GM23248 (cell line): ENCODE results near the gene NCOA6. TPM values are rescaled to one million over a fixed set of nuclear protein-coding genes. Genes with fewer than 3 reads are reported as not detected.

Experiments used
- DNase-seq: peaks from one replicate; pipeline ENCODE4 v3.0.0-alpha.2; 2015
- H2AFZ ChIP-seq: fragments of 200-600 bp; sonication (generic); 2 replicates; pipeline ENCODE4 v1.6.1; 2016; ENCODE audit warnings: antibody characterized with exemption
- H3F3A ChIP-seq: fragments of 200-600 bp; sonication (generic); 2 replicates; pipeline ENCODE4 v1.6.1; 2016; ENCODE audit warnings: mild to moderate bottlenecking, antibody characterized with exemption, mixed run types; ENCODE audit not compliant: insufficient read depth
- H3K27ac ChIP-seq: fragments of 200-600 bp; sonication (generic); 2 replicates; pipeline ENCODE4 v1.5.1; 2016; ENCODE audit warnings: mild to moderate bottlenecking
- H3K27me3 ChIP-seq: fragments of 200-600 bp; sonication (generic); replicated peaks from 2 replicates; pipeline ENCODE4 v1.6.1; 2016; ENCODE audit warnings: mild to moderate bottlenecking; ENCODE audit not compliant: insufficient read depth
- H3K36me3 ChIP-seq: fragments of 200-600 bp; sonication (generic); 2 replicates; pipeline ENCODE4 v1.6.1; 2016; ENCODE audit warnings: low read depth, mild to moderate bottlenecking
- H3K4me1 ChIP-seq: fragments of 200-600 bp; sonication (generic); 2 replicates; pipeline ENCODE4 v1.6.1; 2016; ENCODE audit warnings: mild to moderate bottlenecking; ENCODE audit not compliant: insufficient read depth
- H3K4me2 ChIP-seq: fragments of 200-600 bp; sonication (generic); one replicate; pipeline ENCODE4 v1.6.1; 2016; ENCODE audit warnings: mild to moderate bottlenecking; ENCODE audit not compliant: unreplicated experiment
- H3K4me3 ChIP-seq: fragments of 200-600 bp; sonication (generic); 2 replicates; pipeline ENCODE4 v1.5.1; 2016; ENCODE audit warnings: mild to moderate bottlenecking
- H3K79me2 ChIP-seq: fragments of 200-600 bp; sonication (generic); 2 replicates; pipeline ENCODE4 v1.6.1; 2016; ENCODE audit warnings: mild to moderate bottlenecking; ENCODE audit not compliant: insufficient read depth
- H3K9ac ChIP-seq: fragments of 200-600 bp; sonication (generic); 2 replicates; pipeline ENCODE4 v1.6.1; 2016; ENCODE audit warnings: mild to moderate bottlenecking
- H3K9me2 ChIP-seq: fragments of 200-600 bp; sonication (generic); 2 replicates; pipeline ENCODE4 v1.6.1; 2016; ENCODE audit warnings: mixed run types, mild to moderate bottlenecking, moderate library complexity; ENCODE audit not compliant: insufficient read depth
- H3K9me3 ChIP-seq: fragments of 200-600 bp; sonication (generic); one replicate; pipeline ENCODE4 v1.6.1; 2017; ENCODE audit warnings: low read depth
- H4K20me1 ChIP-seq: fragments of 200-600 bp; sonication (generic); 2 replicates; pipeline ENCODE4 v1.6.0; 2016; ENCODE audit not compliant: insufficient read depth
- EZH2 ChIP-seq: fragments of 200-600 bp; sonication (generic); IDR thresholded peaks from 2 replicates; pipeline ENCODE4 v1.6.1; 2018; ENCODE audit warnings: antibody characterized with exemption, mild to moderate bottlenecking; ENCODE audit not compliant: insufficient read depth, poor library complexity, severe bottlenecking
- EZH2phosphoT487 ChIP-seq: fragments of 200-600 bp; sonication (generic); IDR thresholded peaks from 2 replicates; pipeline ENCODE4 v1.6.1; 2018; ENCODE audit warnings: antibody characterized with exemption, moderate library complexity, mild to moderate bottlenecking, low read depth; ENCODE audit not compliant: insufficient read depth
- WGBS, 2 experiments: methylation state at CpG; one replicate each; pipeline ENCODE4 v1.1.6; 2015 to 2017; ENCODE audit warnings: low lambda C conversion rate in 2 of 2, low coverage in 1 of 2; ENCODE audit errors: missing lambda C conversion rate in 2 of 2; 5-methylcytosine and 5-hydroxymethylcytosine counted together
- in situ Hi-C: fragments of 300-500 bp; cut with MboI; formaldehyde crosslinking; loops from 2 replicates; pipeline ENCODE4 v1.15.0; 2020
- polyA plus RNA-seq: library from polyadenylated mRNA; unstranded; fragments of >200 nt; fragmentation: Nextera tagmentation; extraction: Ambion mirVana; gene quantifications from 2 replicates; pipeline ENCODE4 v1.2.1, GENCODE V29; 2016
- total RNA-seq: library from RNA; depleted of rRNA; stranded (reverse); fragments of >200 nt; shearing (Covaris generic); gene quantifications from 2 replicates; pipeline ENCODE4 v1.2.3, GENCODE V29; 2014

NCOA6 gene
- total and polyA plus RNA-seq, 2 experiments from 2014 or later, result 6.6 to 12.6 TPM

DNA sequence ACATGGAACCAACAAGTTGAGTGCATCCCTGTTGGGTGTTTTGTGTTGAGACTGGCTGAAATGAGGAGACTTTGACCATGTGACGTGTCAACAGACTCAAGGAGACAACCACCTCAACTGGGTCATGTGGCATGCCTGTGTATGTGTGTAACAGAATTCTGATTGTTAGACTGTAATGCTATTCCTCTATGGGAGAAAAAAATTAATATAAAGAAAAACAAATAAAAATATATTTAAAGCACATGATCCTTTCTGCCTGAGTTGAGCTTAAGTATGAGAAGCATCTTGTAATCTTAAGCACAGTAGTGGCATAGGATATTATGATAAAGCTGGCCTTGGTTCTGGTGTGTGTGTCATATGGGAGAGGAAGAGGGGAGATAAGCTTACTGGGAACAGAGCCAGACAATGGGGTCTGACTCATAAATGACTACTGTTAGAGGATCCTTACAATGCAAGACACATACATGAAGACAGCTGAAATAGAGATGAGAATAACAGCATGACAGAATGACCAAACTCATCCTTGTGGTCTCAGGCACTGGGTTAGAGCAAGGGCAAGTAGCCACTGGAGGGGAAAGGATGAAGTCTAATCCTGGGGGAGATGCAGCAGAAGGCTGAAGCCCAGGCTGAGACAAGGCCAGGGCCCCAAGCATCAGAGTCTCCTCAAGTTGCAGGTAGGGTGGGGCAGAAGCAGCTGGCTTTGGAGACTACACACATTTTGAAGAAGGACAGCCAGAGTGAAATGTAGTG is 112.1 kb downstream of the NCOA6 start:
- in situ Hi-C loops, result loop anchor here (25.0 kb wide), 1 partner anchor 401 kb away; the partner anchor contains the start of gene AHCY
- 83 to 88% methylated on average over 1 of the region's 1 CpG for WGBS, 2 experiments

DNA sequence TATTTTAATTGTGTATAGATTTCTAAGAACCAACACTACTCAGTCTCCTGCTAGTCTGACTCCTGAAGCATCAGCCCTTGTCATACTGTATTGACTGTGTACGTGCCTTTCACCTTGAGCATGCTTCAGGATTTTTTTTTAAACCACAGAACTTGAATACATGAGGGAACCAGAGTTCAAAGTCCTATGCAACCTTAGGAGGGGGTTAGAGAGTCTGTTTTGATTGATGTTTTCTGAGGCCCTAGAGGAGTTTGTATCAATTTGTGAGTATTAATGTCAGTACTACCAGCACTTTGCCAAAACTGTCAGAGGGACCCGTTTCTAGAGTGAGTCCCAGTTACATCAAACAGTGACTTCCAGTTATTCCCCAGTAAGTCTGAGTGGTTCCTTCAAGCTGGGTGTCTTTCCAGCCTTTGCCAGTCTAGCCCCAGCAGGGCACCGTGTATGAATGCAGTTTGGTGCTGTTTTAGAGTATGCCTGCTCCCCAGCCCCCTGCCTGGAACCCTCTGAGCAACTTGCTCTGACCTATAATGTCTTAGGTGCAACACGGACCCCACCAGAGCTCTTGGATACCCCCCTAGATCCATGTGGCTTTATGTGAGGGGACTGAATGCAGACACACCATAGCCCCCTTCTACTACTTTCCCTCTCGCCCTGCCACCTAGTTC is 112.8 kb downstream of the NCOA6 start:
- WGBS, 2 experiments, result 77 to 79% methylated on average over 5 of the region's 5 CpGs
- no peaks in the 10 kb centered on the region for H3K9me3 ChIP-seq
- H4K20me1 ChIP-seq, result no peaks in the 10 kb centered on the region
- peak overlapping the region; percentile 43 for H3K4me2 ChIP-seq
- H3K4me3 ChIP-seq, result no peak overlapping the region
- TF ChIP-seq EZH2 (no peak), EZH2phosphoT487 (no peak)
- peaks cover 36% of the 10 kb centered on the region for H3K4me1 ChIP-seq
- no peak for DNase-seq
- H3K36me3 ChIP-seq, result no peaks in the 10 kb centered on the region
- H3K79me2 ChIP-seq, result no peaks in the 10 kb centered on the region
- H3K27me3 ChIP-seq, result no peaks in the 10 kb centered on the region
- H3F3A ChIP-seq, result peaks cover 58% of the 10 kb centered on the region
- peak overlapping the region; percentile 67 for H3K27ac ChIP-seq
- in situ Hi-C loops, result loop anchor here (25.0 kb wide), 1 partner anchor 400 kb away; the partner anchor contains the start of gene AHCY
- no peak overlapping the region for H2AFZ ChIP-seq
- no peaks in the 10 kb centered on the region for H3K9me2 ChIP-seq
- peak overlapping the region; percentile 25; the same call in 1 of the 2 replicates for H3K9ac ChIP-seq

More for the DNA sequence above, 112.1 kb downstream of the NCOA6 start:
- Histone ChIP-seq H3K9ac (peak overlapping the region; percentile 25; the same call in 1 of the 2 replicates), H3K4me3 (no peak overlapping the region), H3F3A (peaks cover 51% of the 10 kb centered on the region), H3K27me3 (no peaks in the 10 kb centered on the region), H3K4me1 (peaks cover 36% of the 10 kb centered on the region), H3K9me2 (no peaks in the 10 kb centered on the region), H3K36me3 (no peaks in the 10 kb centered on the region), H3K4me2 (peak overlapping the region; percentile 43), H4K20me1 (no peaks in the 10 kb centered on the region), H3K9me3 (no peaks in the 10 kb centered on the region), H2AFZ (no peak overlapping the region), H3K79me2 (no peaks in the 10 kb centered on the region), H3K27ac (peak overlapping the region; percentile 67)
- TF ChIP-seq EZH2, result no peak
- TF ChIP-seq EZH2phosphoT487, result peak; percentile 93
- peak; percentile 96 for DNase-seq

DNA sequence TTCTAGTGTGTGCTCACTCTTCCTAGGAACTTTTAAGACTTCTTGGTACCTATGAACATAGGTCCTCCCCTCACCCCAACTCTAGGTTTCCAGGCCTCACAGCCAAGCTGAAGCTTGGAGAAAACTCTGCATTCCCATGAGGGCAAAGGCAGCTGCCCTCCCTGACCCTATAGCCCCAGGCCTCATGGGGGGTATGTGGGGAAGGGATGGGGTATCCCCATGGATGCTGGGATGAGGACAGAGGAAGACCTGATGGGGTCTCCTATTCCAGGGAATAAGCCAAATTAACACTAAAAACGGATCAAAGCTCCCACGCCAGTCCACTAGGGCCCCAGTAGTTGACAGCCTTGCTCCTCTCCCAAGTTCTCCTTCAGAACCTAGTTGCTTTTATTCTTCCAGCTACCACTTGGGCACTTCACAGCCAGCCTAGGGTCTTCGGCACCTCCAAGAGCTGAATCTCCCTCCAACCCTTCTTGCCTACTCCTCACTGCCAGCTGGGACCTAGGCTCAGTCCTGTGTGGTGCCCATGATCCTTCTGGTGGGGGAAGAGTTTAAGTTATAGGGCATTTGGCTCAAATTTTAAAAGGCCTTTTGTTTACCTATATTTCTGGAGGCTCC is 113.5 kb downstream of the NCOA6 start:
- no peak for DNase-seq
- no peaks in the 10 kb centered on the region for H3K27me3 ChIP-seq
- no peaks in the 10 kb centered on the region for H3K9me3 ChIP-seq
- H3K4me1 ChIP-seq, result peaks cover 36% of the 10 kb centered on the region
- H3K4me2 ChIP-seq, result no peak overlapping the region
- no peaks in the 10 kb centered on the region for H3K9me2 ChIP-seq
- no peak overlapping the region for H3K9ac ChIP-seq
- no peak for TF ChIP-seq EZH2
- TF ChIP-seq EZH2phosphoT487, result no peak
- no peaks in the 10 kb centered on the region for H4K20me1 ChIP-seq
- in situ Hi-C loops, result loop anchor here (25.0 kb wide), 1 partner anchor 400 kb away; the partner anchor contains the start of gene AHCY
- H3K4me3 ChIP-seq, result no peak overlapping the region
- no peaks in the 10 kb centered on the region for H3K36me3 ChIP-seq
- H3F3A ChIP-seq, result peaks cover 58% of the 10 kb centered on the region
- no peak overlapping the region for H3K27ac ChIP-seq
- H2AFZ ChIP-seq, result no peak overlapping the region
- H3K79me2 ChIP-seq, result no peaks in the 10 kb centered on the region
- 100% methylated on average over 3 of the region's 3 CpGs for WGBS, 2 experiments

DNA sequence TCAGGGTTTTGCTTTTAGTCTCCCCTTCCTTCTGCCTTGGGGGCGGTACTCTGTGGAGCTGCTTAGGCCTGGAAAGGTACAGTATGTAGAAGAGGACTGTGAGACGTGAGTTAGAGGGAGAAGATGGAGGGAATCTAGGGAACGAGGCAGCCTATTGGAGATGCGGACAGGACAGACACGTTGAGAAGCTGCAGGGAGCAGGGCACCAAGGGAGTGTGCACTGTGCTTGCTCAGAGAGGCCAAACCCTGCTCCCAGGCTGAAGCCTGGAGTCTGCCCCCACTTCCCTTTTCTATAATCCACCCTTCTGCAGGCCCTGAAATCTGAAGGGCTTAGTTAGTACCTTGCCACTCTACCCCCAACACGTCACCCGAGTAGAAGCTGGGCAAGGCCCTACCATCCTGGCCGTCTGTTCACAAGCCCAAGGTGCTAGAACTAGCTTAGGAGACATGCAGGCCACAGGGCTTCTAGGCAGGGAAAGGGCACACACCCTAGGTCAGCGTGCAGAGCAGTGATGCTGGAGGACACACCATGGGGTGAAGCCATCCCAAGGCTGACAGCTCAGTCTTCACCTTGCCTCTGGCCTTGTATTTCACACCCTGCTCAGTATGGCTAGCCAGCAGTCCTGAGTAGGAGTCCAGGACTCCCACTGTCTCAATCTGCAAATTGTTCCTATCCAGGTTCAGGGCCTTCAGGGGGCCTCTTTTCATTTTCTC is 114.4 kb downstream of the NCOA6 start:
- no peak overlapping the region for H3K4me2 ChIP-seq
- H2AFZ ChIP-seq, result no peak overlapping the region
- no peaks in the 10 kb centered on the region for H4K20me1 ChIP-seq
- no peaks in the 10 kb centered on the region for H3K27me3 ChIP-seq
- in situ Hi-C loops, result loop anchor here (25.0 kb wide), 1 partner anchor 399 kb away; the partner anchor contains the start of gene AHCY
- no peaks in the 10 kb centered on the region for H3K79me2 ChIP-seq
- no peaks in the 10 kb centered on the region for H3K36me3 ChIP-seq
- no peaks in the 10 kb centered on the region for H3K9me3 ChIP-seq
- H3K4me3 ChIP-seq, result no peak overlapping the region
- H3K9ac ChIP-seq, result peak overlapping the region; percentile 90; the same call in 1 of the 2 replicates
- no peak for DNase-seq
- no peaks in the 10 kb centered on the region for H3K9me2 ChIP-seq
- TF ChIP-seq EZH2phosphoT487, result no peak
- no peak for TF ChIP-seq EZH2
- WGBS, 2 experiments, result 93 to 94% methylated on average over 9 of the region's 9 CpGs
- H3F3A ChIP-seq, result peaks cover 53% of the 10 kb centered on the region
- H3K4me1 ChIP-seq, result peaks cover 31% of the 10 kb centered on the region
- H3K27ac ChIP-seq, result no peak overlapping the region
